GM19193 (cell line): ENCODE results near the gene SMG6.

Experiments
- POLR2A ChIP-seq: IDR thresholded peaks from 4 replicates; pipeline ENCODE4 v1.6.1; 2011; ENCODE audit not compliant: insufficient read depth, insufficient read length; ENCODE audit errors: extremely low read depth

The SMG6 gene

DNA sequence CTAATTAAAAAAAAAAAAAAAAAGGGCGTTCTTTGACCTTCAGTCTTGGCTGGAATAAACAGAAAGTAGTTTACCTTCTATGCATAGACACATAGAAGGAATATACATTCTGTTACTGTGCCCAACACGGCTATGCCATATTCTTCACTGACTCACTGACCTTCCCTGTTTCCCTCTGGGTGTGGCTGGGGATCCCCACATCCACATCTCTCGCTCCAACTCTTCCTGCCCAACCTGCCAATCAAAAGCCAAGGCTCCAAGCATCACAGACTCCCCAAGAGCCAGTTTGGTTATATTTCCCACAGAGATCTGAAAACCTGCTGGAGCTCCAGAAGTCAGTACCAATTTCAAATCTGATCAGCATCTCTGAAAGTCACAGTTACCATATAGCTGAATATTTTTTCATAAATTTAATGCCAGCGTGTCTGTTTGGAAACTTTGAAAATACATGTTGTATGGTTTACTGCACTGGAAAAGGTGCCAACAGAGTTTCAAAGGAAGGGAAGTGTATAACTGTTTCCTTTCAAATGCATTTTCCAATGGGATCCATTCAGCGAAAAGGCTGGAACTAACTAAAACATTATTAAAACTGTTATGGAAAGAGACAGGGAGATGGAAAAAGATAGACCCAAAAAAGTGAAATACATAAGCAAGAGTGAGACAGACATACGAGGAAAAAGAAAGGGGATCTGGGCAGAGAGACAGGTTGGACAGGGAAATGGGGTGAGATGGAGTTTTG is 91.8 kb downstream of the SMG6 start:
- TF ChIP-seq POLR2A: no peak

DNA sequence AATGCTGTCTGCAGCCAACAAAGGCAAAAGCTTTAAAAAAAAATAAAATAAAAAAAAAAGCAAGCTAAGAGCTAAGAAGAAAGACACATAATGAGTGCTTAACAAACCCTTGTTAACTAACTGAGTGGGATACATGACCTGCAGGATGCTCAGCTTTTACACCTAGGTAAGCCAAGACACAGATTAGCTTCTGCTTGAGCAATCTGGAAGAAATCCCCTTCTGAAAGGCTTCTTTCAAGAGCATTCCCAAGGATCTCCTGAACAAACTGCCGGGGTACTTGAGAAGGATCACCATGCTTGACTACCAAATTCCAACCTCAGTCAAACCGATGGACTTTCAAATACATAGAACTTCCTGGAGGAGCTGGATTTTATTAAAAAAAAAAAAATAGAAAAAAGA is 92.9 kb downstream of the SMG6 start:
- TF ChIP-seq POLR2A: no peak

DNA sequence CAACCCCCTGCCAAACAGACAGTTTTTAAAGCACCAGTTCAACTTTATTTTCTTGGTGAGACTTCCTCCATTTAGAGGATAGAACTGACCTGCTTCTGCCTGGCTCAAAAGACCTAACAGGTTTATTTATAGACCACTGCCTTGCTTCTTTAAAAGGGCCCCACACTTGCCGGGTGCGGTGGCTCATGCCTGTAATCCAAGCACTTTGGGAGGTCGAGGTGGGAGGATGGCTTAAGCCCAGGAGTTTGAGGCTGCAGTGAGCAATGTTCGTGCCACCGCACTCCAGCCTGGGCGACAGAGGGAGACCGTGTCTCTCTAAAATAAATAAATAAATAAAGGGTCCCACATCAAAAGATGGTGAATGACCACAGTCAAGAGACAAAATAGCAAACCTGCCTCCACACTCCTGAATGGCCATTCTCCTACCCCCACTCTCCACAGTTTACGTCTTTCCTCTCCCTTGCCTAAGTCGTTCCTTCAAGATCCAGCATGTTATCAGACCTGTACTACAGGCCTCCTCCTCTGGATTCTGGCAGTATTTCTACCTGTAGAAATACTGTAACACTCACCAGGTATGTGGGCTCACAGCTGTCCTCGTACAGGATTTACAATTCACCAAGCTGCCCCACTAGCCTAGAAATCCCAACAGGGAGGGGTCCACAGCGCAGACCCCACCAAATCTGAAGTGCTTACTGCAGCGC is 95.6 kb downstream of the SMG6 start:
- no peak for TF ChIP-seq POLR2A

DNA sequence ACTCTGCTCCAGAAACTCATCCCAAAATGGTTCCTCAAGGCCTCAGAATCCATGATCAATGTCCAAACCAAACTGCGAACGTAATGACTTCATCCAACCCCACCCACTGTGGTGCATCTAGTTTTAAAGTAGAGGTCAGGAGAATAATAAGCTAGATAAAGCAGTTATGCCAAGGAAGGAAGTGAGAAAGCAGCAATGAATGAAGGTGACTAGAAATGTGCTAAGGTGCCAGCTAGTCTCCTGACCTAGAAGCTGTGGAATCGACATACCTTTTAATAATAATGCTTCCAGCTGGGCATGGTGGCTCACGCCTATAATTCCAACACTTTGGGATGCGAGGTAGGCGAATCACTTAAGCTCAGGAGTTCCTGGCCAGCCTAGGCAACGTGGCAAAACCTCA is 99.2 kb downstream of the SMG6 start:
- TF ChIP-seq POLR2A: no peak

DNA sequence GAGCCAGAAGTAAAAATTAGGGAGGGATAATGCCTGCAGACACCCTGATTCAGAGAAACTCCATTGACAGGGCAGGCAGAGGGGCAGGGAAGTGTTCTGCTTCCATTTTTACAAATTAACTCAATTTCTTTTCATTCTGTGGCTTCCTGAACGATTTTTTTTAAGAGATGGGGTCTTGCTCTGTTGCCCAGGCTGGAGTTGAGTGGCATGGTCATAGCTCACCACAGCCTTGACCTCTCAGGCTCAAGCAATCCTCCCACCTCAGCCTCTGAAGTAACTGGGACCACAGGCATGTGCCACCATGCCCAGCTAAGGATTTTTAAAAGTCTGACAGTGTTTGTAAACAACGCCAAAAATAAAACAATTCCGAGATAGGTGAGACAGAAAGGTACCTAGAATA is 99.8 kb downstream of the SMG6 start:
- TF ChIP-seq POLR2A: no peak

DNA sequence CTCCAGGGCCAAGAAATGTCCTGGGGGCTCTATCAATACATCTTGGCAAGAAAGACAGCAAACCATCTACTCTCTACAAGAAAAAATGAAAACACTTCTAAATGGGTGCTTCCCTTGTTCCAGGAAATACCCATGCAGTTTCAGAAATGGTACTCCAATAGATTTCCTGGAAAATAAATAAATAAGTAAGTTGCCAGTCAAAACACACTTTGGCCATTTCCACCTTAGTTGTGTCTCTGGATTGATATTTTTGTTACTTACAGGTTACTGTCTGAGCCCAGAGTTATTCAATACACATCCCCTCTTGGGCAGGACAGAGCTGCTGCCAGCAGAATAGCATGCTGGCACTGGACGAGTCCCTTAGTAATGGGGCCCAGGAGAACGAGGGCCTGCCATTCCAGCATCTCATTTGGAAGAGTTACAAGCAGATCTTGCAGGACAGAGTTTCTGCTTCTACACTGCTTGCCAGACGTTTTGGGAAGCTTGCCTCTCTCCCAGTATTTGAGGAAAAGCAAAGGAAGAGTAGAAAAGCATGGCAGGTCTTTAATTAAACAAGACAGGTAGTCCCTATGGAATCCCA is 100.5 kb downstream of the SMG6 start:
- TF ChIP-seq POLR2A: no peak

DNA sequence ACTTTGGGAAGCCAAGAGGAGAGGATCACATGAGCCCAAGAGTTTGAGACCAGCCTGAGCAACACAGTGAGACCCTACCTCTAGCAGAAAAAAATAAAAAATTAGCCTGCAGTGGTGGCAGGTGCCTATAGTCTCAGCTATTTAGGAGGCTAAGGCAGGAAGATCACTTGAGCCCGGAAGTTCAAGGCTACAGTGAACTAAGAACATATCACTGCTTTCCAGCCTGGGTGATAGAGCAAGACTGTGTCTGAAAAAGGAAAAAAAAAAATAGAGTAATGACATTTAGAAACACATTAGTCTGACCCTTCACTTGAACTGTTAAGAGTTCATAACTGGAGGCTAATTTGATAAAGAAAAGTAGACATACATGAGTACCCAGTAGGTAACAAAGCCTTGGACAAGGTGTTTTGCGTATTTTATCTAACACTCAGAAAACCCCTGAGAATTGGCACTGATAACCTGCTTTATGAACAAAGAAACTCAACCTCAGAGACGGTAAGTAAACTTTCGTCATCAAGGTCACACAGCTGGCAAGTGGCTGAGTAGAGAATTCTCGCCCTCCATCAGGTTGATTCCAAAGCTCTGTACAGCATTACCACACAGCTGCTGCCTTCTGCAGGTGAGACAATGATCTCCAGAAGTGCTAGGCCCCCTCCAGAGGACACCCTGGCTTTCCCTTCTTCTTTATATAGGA is 101.1 kb downstream of the SMG6 start:
- TF ChIP-seq POLR2A: no peak

DNA sequence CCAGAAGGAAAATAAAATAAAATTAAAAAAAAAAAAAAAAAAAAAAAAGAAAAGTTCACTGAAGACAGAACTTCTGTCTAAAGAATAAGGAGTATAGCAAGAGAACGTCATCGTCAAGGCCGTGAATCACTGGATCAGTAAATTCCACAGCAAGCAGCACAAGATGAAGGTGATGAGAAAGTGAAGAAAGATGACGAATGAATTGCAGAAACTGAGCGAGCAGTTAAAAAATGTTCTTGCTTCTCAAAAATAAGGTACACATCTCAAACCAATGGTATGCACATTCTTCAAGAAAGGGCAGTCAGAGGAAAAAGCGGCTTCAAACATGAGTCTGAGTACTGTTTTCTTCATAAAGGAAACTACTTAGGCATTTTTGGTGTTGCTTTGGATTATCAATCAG is 104.7 kb downstream of the SMG6 start:
- TF ChIP-seq POLR2A: no peak

DNA sequence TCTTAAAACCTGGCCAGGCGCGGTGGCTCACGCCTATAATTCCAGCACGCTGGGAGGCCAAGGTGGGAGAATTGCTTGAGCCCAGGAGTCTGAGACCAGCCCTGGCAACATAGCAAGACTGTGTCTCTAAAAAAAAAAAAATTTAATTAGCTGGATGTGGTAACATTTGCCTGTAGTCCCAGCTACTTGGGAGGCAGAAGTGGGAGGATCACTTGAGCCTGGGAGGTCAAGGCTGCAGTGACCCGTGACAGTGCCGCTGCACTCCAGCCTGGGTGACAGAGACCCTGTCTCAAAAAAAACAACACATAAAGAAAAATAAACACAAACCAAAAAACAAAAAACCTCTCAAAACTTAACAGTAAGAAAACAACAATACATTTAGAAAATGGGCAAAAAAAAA is 106.3 kb downstream of the SMG6 start:
- no peak for TF ChIP-seq POLR2A

DNA sequence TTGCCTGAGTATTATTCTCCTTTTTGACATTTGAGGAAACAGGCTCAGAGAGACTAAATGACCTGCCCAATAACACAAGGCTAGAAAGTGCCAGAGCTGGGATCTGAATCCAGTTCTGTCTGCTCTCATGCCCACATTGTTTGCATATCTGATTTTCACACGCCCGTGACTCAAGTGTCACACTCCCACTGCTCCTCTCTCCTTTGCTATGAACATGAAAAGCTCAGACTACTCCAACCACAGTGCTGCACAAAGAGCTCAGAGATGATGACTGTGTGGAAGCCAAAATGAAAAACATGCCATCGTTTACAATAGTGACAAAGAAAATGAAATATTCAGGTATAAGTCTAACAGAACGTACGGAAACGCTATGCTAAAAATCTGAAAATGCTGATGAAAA is 107.9 kb downstream of the SMG6 start:
- TF ChIP-seq POLR2A: no peak

DNA sequence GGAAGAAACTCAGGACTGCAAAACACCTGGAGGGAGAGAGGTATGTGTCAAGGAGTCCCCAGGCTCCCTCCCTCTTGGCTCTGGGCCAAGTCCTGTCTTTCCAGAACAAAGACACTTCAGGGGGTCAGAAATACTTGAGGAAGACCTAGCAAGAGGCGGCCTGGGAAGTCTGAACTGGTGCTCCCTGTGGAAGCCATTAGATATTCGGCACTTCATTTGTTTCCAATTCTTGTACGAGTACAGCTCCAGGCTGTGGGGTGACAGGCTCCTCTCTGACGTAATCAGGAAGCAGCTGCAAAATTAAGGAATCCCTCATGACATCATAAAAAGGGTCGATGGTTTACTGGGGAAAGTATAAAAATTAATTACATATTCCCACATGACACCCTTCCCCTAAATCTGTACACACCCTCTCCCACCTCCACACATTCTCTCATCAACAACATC is 108.7 kb downstream of the SMG6 start:
- no peak for TF ChIP-seq POLR2A

DNA sequence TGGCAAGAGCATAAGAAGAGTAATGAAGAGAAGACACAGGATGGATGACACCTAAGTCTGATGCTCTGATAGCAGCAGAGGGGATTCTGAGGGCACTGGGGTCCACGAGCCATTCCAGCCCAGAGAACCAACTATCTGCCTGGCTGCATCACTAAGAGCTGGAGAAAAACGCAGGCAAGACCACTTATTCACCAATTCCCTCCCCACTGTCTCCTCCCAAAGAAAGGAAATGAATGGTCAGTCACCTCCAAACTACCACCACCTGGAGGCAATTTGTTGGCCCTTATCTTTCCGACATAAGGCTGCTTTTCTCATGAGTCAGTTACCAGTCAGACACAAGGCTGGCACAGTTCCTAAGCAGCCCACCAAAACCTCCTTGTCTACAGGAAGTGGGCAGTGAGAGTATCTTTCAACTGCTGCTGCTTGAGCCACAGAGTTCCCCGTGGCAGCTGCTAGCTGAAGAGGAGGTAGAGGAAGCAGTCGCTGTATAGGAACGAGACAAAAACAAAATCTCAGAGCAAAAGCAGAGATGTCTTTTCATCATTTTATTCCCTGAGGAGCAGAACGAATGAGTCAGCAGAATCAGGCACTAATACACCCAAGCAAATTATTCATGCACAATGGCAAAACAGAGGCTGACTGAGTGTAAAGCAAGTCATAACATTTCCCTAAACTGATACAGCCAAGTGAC is 111.1 kb downstream of the SMG6 start:
- TF ChIP-seq POLR2A: no peak

DNA sequence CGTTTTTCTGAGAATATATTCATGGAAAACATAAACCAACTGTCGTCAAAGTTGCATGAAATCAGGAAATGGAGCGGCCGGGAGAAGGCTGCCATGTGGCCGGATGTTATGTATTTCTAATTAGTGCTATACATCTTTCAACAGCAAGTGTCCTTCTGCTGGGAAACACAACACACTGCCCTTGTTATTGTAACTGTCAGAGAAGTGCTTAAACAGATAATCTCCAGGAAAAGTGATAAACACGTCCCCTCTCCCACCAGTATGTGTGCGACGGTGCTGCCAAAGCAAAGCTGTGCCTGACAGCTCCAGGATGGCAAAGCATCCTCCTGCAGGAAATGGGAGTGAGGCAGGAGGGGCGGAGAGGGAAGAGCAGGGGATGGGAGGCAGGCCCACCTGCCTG is 111.8 kb downstream of the SMG6 start:
- no peak for TF ChIP-seq POLR2A

DNA sequence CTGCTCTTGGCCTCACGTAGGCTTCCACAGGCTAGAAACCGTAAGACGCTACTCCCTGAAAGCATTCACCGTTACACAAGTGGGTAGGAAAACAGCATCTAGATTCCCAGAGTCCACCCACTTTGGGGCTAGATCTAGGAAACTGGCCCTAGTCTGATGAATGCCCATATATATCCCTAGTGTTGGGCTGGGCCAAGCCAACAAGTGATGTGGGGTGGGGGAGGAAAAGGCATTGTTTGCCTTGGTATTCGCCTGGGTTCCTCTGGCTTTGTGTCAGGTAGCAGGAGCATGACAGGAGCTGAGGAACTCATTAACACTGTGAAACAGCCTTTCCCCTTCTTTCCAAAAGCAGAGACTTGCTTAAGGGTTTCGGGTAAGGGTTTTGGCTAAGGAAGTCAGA is 112.4 kb downstream of the SMG6 start:
- TF ChIP-seq POLR2A: no peak

DNA sequence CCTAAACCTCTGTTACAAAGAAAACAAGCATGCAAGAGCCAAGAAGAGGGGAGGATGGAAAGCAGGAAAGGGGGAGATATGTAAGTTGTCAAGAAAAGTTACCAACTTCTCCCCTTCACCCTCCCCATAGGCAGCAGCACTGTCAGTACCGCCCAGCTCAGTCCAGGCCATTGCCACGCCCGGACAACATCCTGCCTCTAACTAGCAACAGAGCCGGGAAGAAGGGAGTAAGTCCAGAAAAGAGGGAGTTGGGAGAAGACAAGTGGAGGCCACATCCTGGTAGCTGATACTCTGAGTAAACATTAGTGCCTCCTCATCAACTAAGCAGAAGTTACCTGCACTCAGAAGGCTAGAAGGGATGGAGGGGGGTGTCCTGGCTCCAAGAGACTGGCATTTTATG is 113.6 kb downstream of the SMG6 start:
- TF ChIP-seq POLR2A: no peak
